ENCODE measurements around the gene ATP6V0A4.

DNA sequence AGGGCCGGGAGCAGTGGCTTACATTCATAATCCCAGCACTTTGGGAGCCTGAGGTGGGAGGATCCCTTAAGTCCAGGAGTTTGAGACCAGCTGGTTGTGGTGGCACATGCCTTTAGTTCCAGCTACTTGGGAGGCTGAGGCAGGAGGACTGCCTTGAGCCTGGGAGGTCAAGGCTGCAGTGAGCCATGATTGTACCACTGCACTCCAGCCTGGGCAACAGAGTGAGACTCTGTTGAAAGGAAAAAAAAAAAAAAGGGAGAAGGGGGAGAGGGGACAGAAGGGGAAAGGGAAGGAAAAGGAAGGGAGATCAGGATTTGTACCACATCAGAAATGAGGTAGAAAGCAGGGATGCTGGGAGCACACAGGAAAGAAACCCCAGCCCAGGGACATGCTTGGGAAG, 58.1 kb downstream of the ATP6V0A4 start:
- TF ChIP-seq CTCF (IDR thresholded peaks at IDR 0.05; ENCODE audit: insufficient read depth, low read depth, low read length) (no peak), EZH2 (IDR thresholded peaks at IDR 0.05; ENCODE audit: insufficient read depth, low read length) (no peak)

Measured in astrocyte (in vitro differentiated cells and primary cell).